Activated CD8-positive, alpha-beta T cell treated with anti-CD3 and anti-CD28 coated beads, Interleukin-2, amount 10 ng/mL, durations not matched to agents 7 days and 5 days (primary cell): ENCODE results near the gene BCOR. TPM values are rescaled to one million over a fixed set of nuclear protein-coding genes. Genes with fewer than 3 reads are reported as not detected.

Experiments
- ATAC-seq: fragments of 150-1000 bp; cut with Tn5 transposase; one replicate; pipeline ENCODE4 v1.10.0; 2021; ENCODE audit warnings: moderate library complexity
- CTCF ChIA-PET: fragments of 350-600 bp; sonication (Branson Sonifier 250); formaldehyde crosslinking; loops from one replicate; lab custom pipeline; 2021; ENCODE audit warnings: antibody characterized with exemption; lab: Charles Lee
- POLR2A ChIA-PET: fragments of 350-600 bp; sonication (Branson Sonifier 250); formaldehyde crosslinking; loops from one replicate; lab custom pipeline; 2021; ENCODE audit warnings: antibody characterized with exemption; lab: Charles Lee
- DNase-seq: peaks from one replicate; pipeline ENCODE4 v3.0.0-alpha.2; 2020
- H3K27ac Mint-ChIP-seq: one replicate; pipeline ENCODE4 v1.8.0; 2021; ENCODE audit warnings: mild to moderate bottlenecking, mixed read lengths
- H3K27me3 Mint-ChIP-seq: one replicate; pipeline ENCODE4 v1.8.0; 2021; ENCODE audit warnings: low read depth, mixed read lengths
- H3K36me3 Mint-ChIP-seq: one replicate; pipeline ENCODE4 v1.8.0; 2021; ENCODE audit warnings: low read depth, mixed read lengths
- H3K4me1 Mint-ChIP-seq: one replicate; pipeline ENCODE4 v1.8.0; 2021; ENCODE audit warnings: low read depth, mixed read lengths
- H3K4me3 Mint-ChIP-seq: one replicate; pipeline ENCODE4 v1.8.0; 2021; ENCODE audit warnings: mild to moderate bottlenecking, mixed read lengths
- H3K9me3 Mint-ChIP-seq: one replicate; pipeline ENCODE4 v1.8.0; 2022; ENCODE audit warnings: mixed read lengths; ENCODE audit not compliant: insufficient read depth
- total RNA-seq, 2 experiments: library from RNA; stranded (reverse); gene quantifications; one replicate each; pipeline ENCODE4 v1.2.3, GENCODE V29; 2021

BCOR gene
- total RNA-seq, 2 experiments from 2014 or later, result 41.5 to 45.5 TPM

GRCh38 chrX:40010550-40011321 lies 87.0 kb downstream of the BCOR start:
- H3K36me3 Mint-ChIP-seq, result no peaks in the 10 kb centered on the region
- no peaks in the 10 kb centered on the region for H3K9me3 Mint-ChIP-seq
- peak overlapping the region; percentile 25 for H3K4me3 Mint-ChIP-seq
- CTCF ChIA-PET, result interaction anchor here (1.0 kb wide), 1 partner anchor 12 kb away, joined by 3 read pairs; no protein-coding TSS in a partner anchor
- POLR2A ChIA-PET, result interaction anchor here (0.6 to 1.1 kb wide), 4 partner anchors 83 to 194 kb away, joined by 3 to 6 read pairs (median 3); partner anchors contain the start of gene BCOR
- peak; percentile 32 for DNase-seq
- ATAC-seq, result no peak
- H3K27ac Mint-ChIP-seq, result peak overlapping the region; percentile 46
- H3K27me3 Mint-ChIP-seq, result peaks cover 26% of the 10 kb centered on the region
- H3K4me1 Mint-ChIP-seq, result peaks cover 41% of the 10 kb centered on the region

- no peak for DNase-seq
- ChIA-PET CTCF (interaction anchor here (1.0 kb wide), 1 partner anchor 13 kb away, joined by 3 read pairs; no protein-coding TSS in a partner anchor), POLR2A (interaction anchor here (1.0 kb wide), 1 partner anchor 193 kb away, joined by 6 read pairs; no protein-coding TSS in a partner anchor)
- Mint-ChIP-seq H3K4me3 (peak overlapping the region; percentile 18), H3K9me3 (no peaks in the 10 kb centered on the region), H3K36me3 (no peaks in the 10 kb centered on the region), H3K27ac (no peak overlapping the region), H3K27me3 (peaks cover 28% of the 10 kb centered on the region), H3K4me1 (peaks cover 44% of the 10 kb centered on the region)
- no peak for ATAC-seq
Observed at GRCh38 chrX:40009890-40010289, 87.9 kb downstream of the BCOR start.

- H3K27me3 Mint-ChIP-seq, result peaks cover 28% of the 10 kb centered on the region
- peak overlapping the region; percentile 18 for H3K4me3 Mint-ChIP-seq
- H3K27ac Mint-ChIP-seq, result no peak overlapping the region
- DNase-seq, result no peak
- H3K9me3 Mint-ChIP-seq, result no peaks in the 10 kb centered on the region
- CTCF ChIA-PET, result no interaction called here
- H3K36me3 Mint-ChIP-seq, result no peaks in the 10 kb centered on the region
- H3K4me1 Mint-ChIP-seq, result peaks cover 44% of the 10 kb centered on the region
- no peak for ATAC-seq
- POLR2A ChIA-PET, result no interaction called here
Observed at GRCh38 chrX:40009462-40009851, 88.3 kb downstream of the BCOR start.

GRCh38 chrX:40008791-40009461 lies 88.8 kb downstream of the BCOR start:
- peaks cover 44% of the 10 kb centered on the region for H3K4me1 Mint-ChIP-seq
- ATAC-seq (no peak), DNase-seq (peak; percentile 33)
- H3K27ac Mint-ChIP-seq, result no peak overlapping the region
- H3K4me3 Mint-ChIP-seq, result peak overlapping the region; percentile 59
- no peaks in the 10 kb centered on the region for H3K9me3 Mint-ChIP-seq
- CTCF ChIA-PET, result no interaction called here
- POLR2A ChIA-PET, result no interaction called here
- H3K27me3 Mint-ChIP-seq, result peaks cover 33% of the 10 kb centered on the region
- H3K36me3 Mint-ChIP-seq, result no peaks in the 10 kb centered on the region

- Mint-ChIP-seq H3K27me3 (peaks cover 33% of the 10 kb centered on the region), H3K27ac (no peak overlapping the region), H3K4me1 (peaks cover 48% of the 10 kb centered on the region), H3K9me3 (no peaks in the 10 kb centered on the region), H3K4me3 (peak overlapping the region; percentile 2), H3K36me3 (no peaks in the 10 kb centered on the region)
- ChIA-PET POLR2A (no interaction called here), CTCF (no interaction called here)
- no peak for ATAC-seq
- no peak for DNase-seq
Observed at GRCh38 chrX:40007756-40008705, 89.7 kb downstream of the BCOR start.

GRCh38 chrX:40007131-40007755 lies 90.5 kb downstream of the BCOR start:
- ATAC-seq (no peak), DNase-seq (no peak)
- peaks cover 43% of the 10 kb centered on the region for H3K4me1 Mint-ChIP-seq
- ChIA-PET CTCF (interaction anchor here (0.8 kb wide), 1 partner anchor 31 kb away, joined by 3 read pairs; no protein-coding TSS in a partner anchor), POLR2A (interaction anchor here (1.8 kb wide), 1 partner anchor 152 kb away, joined by 5 read pairs; no protein-coding TSS in a partner anchor)
- H3K4me3 Mint-ChIP-seq, result no peak overlapping the region
- peaks cover 31% of the 10 kb centered on the region for H3K27me3 Mint-ChIP-seq
- H3K27ac Mint-ChIP-seq, result no peak overlapping the region
- H3K9me3 Mint-ChIP-seq, result no peaks in the 10 kb centered on the region
- no peaks in the 10 kb centered on the region for H3K36me3 Mint-ChIP-seq

GRCh38 chrX:40006106-40007017 lies 91.4 kb downstream of the BCOR start:
- ATAC-seq, result peak; percentile 35
- Mint-ChIP-seq H3K9me3 (no peaks in the 10 kb centered on the region), H3K27me3 (peaks cover 28% of the 10 kb centered on the region), H3K27ac (no peak overlapping the region), H3K4me3 (peak overlapping the region; percentile 15), H3K4me1 (peaks cover 39% of the 10 kb centered on the region), H3K36me3 (no peaks in the 10 kb centered on the region)
- ChIA-PET POLR2A (interaction anchor here (1.8 kb wide), 1 partner anchor 151 kb away, joined by 5 read pairs; no protein-coding TSS in a partner anchor), CTCF (interaction anchor here (0.6 to 0.8 kb wide), 3 partner anchors 30 to 274 kb away, joined by 3 read pairs; no protein-coding TSS in a partner anchor)
- peak; percentile 30 for DNase-seq

- POLR2A ChIA-PET, result interaction anchor here (1.8 kb wide), 1 partner anchor 150 kb away, joined by 5 read pairs; no protein-coding TSS in a partner anchor
- DNase-seq (no peak), ATAC-seq (no peak)
- H3K4me1 Mint-ChIP-seq, result peaks cover 30% of the 10 kb centered on the region
- peaks cover 23% of the 10 kb centered on the region for H3K27me3 Mint-ChIP-seq
- CTCF ChIA-PET, result interaction anchor here (0.6 kb wide), 1 partner anchor 273 kb away, joined by 3 read pairs; no protein-coding TSS in a partner anchor
- H3K4me3 Mint-ChIP-seq, result peak overlapping the region; percentile 51
- H3K27ac Mint-ChIP-seq, result no peak overlapping the region
- H3K36me3 Mint-ChIP-seq, result no peaks in the 10 kb centered on the region
- H3K9me3 Mint-ChIP-seq, result no peaks in the 10 kb centered on the region
Observed at GRCh38 chrX:40005292-40006011, 92.3 kb downstream of the BCOR start.

- ChIA-PET CTCF (no interaction called here), POLR2A (no interaction called here)
- Mint-ChIP-seq H3K9me3 (no peaks in the 10 kb centered on the region), H3K36me3 (no peaks in the 10 kb centered on the region), H3K4me1 (peaks cover 25% of the 10 kb centered on the region), H3K27ac (no peak overlapping the region), H3K27me3 (peaks cover 22% of the 10 kb centered on the region), H3K4me3 (no peak overlapping the region)
- ATAC-seq (no peak), DNase-seq (no peak)
Observed at GRCh38 chrX:40004921-40005291, 92.9 kb downstream of the BCOR start.

- no peak overlapping the region for H3K4me3 Mint-ChIP-seq
Observed at GRCh38 chrX:40004246-40004535, 93.6 kb downstream of the BCOR start.

More at GRCh38 chrX:40004246-40004535, 93.6 kb downstream of the BCOR start:
- peaks cover 22% of the 10 kb centered on the region for H3K27me3 Mint-ChIP-seq
- peaks cover 20% of the 10 kb centered on the region for H3K4me1 Mint-ChIP-seq
- no peak for DNase-seq
- no peaks in the 10 kb centered on the region for H3K36me3 Mint-ChIP-seq
- no peak for ATAC-seq
- POLR2A ChIA-PET, result no interaction called here
- CTCF ChIA-PET, result no interaction called here
- H3K9me3 Mint-ChIP-seq, result no peaks in the 10 kb centered on the region
- H3K27ac Mint-ChIP-seq, result no peak overlapping the region
